Fibroblast of skin of left quadriceps (primary cell): ENCODE data around the gene ZNF281.
A peak's percentile ranks its signal among the peaks of the same experiment; 100 is the strongest.

Experiments used
- DNase-seq, 2 experiments: peaks; one replicate each; pipeline ENCODE4 v3.0.0-alpha.2; 2013; ENCODE audit warnings: low read depth in 2 of 2

The ZNF281 gene

GRCh38 chr1:200388791-200389190 lies 21.0 kb downstream of the ZNF281 start:
- DNase-seq = no peak

DNA sequence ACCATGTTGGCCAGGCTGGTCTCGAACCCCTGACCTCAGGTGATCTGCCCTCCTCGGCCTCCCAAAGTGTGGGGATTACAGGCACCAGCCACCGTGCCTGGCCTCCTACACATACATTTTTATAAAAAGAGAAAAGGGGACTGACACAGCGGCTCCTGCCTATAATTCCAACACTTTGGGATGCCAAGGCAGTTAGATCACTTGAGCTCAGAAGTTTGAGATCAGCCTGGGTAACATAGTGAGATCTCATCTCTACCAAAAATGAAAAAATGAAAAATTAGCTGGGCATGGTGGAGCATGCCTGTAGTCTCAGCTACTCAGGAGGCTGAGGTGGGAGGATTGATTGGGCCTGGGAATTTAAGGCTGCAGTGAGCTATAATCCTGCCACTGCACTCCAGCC lies 23.4 kb downstream of the ZNF281 start:
- no peak for DNase-seq

- DNase-seq = no peak
Observed at GRCh38 chr1:200384818-200385390, 24.9 kb downstream of the ZNF281 start.

DNA sequence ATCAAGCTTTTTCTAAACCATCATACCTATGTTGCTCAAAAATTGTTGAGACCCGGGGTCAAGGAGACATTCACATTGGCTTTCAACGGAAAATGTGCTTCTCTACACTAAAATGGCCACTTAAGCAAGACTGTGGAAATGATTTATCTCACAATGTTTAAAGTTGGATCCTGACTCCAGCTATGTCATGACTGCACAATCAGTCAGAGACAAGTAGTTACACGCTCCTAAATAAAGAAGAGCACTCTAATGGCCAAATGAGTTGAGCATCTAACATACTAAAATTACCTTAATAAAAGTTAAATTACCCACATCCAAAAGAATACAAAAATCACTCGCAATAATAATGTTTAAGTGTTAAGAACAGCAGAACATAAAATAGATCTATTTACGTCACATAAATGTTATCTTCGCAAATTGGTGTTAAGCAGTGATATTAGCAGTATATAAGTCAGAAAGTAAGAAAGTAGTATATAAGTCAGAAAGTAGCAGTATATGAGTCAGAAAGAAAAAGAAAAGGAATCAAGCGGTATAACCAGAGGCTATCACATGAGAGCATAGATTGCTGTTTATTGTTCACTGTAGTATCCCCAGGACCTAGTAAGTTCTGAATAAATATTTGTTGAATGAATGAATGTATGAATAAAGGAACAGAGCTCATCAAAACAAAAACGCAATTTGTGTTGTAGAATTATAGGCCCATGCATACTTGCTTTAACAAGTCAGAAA lies 28.4 kb downstream of the ZNF281 start:
- DNase-seq = no peak

DNA sequence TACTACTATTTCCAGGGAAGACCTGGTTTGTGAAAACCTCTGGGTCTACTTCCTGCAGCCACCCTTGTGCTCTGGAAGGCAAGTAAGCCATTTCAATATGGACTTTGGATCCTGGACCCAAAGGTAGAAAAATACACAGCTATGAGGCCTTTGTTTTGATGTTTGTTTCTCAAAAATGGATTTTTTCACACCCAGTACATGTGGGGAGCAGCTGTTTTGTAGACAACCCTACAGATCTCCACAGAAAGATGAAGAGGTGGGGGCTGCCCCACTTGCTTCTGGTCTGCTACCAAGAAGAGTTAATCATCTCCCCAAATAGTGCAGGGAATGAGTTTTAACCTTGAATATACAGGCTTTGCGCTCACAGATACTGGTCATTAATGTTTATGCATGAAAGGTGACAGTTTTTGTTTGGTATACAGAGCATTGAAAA lies 29.2 kb downstream of the ZNF281 start:
- no peak for DNase-seq

DNA sequence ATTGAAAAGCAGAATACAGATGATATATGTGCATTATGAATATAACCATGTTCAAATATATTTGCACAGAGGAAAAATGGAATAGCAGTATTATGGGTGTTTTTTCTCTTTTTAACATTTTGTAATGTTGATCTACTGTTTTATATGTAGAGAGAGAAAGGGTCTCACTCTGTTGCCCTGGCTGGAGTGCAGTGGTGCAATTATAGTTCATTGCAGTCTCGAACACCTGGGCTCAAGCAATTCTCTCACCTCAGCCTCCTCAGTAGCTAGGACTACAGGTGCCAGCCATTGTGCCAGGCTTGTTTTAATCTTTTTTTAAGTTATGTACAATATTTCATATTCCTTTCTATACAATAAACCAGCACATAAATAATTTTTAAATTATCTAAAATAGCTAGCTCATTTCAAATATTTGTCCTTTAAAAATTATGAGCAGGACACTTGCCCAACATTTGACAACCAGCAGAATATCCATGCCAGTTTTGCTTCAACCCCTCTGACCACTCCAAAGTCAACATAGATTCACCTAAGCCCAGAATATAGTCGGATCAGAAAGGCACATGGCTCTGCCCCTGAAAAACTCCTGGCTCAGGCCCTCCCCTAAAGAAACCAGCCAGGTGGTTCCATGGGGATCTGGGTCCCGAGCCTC lies 29.8 kb downstream of the ZNF281 start:
- no peak for DNase-seq

GRCh38 chr1:200379432-200379757 lies 30.4 kb downstream of the ZNF281 start:
- DNase-seq = peak; percentile 99

GRCh38 chr1:200378096-200378495 lies 31.7 kb downstream of the ZNF281 start:
- DNase-seq = no peak

DNA sequence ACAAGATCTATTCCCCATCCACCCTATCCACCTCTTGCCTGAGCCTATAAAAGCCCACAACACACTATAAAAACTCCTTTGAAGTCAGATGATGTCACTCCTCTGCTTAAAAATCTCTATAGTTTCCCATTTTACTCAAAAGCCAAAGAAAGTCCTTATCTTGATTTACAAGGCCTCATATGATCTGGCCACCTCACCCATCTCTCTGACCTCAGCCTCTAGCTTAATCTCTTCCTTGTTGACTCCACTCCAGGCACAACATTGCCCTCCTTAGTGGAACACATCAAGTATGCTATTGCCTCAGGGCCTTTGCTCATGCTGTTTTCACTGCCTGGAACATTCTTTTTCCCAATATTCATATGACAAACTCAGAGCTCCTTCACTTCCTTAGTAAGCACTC lies 33.3 kb downstream of the ZNF281 start:
- DNase-seq = no peak

GRCh38 chr1:200374569-200375295 lies 35.1 kb downstream of the ZNF281 start:
- peak; percentile 65 to 70 for DNase-seq

- no peak for DNase-seq
Observed at GRCh38 chr1:200373811-200374231, 36.0 kb downstream of the ZNF281 start.

DNA sequence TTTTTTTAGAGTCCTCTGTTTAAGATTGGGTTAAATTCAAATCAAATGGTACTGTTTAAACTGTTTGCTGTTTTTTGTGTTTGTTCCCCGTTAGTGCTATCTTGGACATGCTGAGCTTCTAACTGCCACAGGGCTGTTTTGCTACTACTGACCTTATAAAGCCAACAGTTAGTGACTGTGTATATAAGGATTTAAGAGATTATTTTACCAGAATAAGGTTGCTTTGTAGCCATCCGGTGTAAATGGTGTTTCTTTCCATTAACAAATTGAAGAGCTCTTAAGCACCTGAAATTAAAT lies 37.0 kb downstream of the ZNF281 start:
- no peak for DNase-seq

- peak; percentile 70 to 79 for DNase-seq
Observed at GRCh38 chr1:200372095-200372884, 37.5 kb downstream of the ZNF281 start.

DNA sequence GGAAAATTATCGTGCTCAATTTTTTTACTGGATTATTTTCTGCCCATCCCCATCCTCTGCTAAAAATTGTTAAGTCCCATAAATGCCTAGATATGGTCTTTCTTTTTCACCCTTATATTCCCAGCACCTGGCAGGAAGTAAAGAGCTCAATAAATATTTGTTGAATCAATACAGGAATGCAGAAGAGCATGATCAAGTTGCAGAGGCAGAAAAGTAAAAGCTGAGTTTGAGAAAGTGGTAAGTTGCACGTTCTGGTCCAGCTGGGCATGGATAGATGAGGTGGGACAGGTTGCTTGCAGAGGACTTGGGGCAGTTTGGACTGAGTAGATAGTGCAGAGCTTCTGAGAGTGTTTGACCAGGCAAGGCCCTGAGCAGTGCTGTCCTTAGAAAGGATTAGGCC lies 40.1 kb downstream of the ZNF281 start:
- no peak for DNase-seq

- no peak for DNase-seq
Observed at GRCh38 chr1:200369131-200369530, 40.7 kb downstream of the ZNF281 start.

GRCh38 chr1:200368556-200368955 lies 41.3 kb downstream of the ZNF281 start:
- no peak for DNase-seq

DNA sequence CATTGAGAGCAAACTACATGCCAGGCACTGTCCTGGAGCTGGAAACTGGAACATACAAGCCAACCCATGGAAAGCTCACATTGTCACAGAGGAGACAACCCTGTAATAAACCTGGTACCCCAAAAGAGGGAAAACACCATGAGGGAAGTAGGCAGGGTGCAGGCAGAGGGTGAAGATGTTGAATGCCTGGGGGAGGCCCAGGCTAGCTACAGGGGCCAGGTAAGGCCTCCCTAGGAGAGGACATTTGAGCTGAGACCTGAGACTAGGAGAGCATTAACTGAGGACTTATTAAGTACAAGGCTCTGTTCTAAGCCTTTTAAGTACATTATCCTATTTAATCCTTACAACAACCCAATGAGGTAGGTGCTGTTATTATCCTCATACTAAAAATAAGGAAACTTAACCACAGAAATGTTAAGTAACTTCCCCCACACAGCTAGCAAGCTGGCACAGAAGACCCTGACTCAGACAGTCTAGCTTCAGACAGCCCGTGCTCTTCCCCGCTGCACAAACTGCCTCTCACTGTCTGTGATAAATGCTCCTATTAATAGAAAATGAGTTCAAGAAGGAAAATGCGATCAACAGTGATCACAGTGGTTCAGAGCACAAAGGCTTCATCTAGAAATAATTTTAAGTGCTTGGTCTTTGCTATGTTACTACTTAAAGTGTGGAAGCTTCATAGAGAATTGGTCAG lies 41.8 kb downstream of the ZNF281 start:
- peak; percentile 86 to 88 for DNase-seq

DNA sequence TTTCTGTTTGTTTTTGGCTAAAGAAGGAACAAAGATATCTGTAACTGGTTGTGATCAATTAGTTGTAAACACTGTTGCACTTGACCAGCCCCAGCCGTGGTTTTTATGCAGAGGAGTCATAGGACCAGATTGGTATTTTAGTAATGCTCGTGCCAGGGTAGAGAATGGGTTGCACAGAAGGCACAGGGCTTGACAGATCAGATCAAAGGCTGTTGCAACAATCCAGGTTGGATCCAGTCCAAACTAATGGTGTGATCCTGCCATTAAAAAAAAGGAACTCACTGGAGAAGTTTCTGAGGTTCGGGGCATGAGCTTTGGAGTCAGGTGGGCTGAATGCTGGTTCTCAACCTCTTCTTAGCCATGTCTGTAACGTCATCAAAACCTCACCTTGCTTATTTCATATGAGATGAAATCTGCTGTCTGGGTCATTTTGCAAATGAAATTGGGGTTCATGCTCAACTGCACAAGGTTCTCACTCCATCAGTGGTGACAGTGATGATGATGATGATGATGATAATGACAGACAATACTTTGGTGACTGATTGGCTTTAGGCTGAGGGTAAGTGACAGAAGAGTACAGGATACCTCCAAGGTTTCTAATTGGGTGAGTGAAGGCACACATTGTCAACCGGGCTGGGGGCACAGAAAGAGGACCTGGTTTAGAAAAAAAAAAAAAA lies 43.1 kb downstream of the ZNF281 start:
- no peak for DNase-seq

DNA sequence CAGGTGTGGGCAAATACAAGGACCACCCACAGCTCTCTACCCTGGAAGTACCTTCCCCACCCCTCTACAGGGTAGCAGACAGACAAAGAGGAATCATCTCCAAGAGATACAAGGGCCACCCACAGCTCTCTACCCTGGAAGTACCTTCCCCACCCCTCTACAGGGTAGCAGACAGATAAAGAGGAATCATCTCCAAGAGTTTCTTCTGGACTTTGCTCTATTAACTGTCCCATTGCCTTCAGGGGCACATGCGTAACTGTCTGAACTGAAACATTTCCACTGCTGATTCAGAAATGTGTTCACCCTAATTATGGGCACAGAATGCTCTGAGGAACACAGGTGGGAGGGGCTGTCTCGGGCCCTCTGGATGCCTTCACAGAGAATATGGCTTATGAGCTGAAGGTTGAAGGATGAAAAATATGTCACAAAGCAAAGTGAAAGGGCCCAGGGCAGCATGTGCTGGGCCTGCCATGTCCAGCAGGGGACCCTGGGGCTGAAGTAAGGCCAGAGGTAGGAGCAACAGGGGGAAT lies 43.9 kb downstream of the ZNF281 start:
- DNase-seq = no peak

DNA sequence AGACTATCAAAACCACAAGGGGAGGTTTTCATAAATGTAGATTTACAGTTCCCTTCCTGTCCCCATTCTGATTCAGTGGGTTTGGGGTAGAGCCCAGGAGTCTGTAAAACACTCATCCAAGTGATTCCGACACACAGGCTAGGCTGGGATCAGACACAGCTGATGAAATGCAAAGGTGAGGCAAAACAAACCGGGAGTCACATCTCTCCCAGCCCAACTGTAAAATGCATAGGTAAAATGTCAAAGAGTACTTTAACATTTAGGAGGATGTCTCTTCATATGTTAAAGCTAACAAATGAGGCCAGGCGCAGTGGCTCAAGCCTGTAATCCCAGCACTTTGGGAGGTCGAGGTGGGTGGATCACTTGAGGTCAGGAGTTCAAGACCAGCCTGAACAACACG lies 45.0 kb downstream of the ZNF281 start:
- DNase-seq = peak; percentile 61 to 68
